NCI-H2107 (cell line): Measurements from ENCODE around the gene TAF11L10.
"Not testable (repeated sequence)": the region's sequence is repeated elsewhere in the genome, so short reads cannot be mapped to it uniquely, and the experiment has no call there.

Experiments used
- DNase-seq: peaks from one replicate; lab custom pipeline; 2025; lab: John Stamatoyannopoulos, UW

The TAF11L10 gene

DNA sequence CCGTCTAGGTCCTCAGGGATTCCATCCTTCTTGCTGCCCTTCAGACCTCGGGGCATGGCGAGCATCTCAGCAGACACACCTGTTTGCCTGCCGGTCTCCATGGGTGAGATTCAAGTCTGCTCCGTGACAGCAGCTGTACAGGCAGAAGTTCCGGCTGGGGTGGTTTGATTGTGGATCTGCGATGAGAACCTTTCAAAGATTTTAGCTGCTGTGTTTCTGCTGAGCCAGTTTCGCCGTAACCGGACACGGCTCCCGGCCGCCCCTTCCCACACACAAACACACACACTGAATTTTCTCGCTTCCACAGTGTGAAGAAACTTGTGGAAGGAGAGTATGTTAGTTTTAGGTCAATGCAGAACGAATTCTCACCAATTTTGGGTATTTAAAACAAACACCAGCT is at the start of gene TAF11L10:
TAF11L10 (minus strand) TSS at position 101 of the 400 bp plus-strand sequence.
- not testable (repeated sequence) for DNase-seq

DNA sequence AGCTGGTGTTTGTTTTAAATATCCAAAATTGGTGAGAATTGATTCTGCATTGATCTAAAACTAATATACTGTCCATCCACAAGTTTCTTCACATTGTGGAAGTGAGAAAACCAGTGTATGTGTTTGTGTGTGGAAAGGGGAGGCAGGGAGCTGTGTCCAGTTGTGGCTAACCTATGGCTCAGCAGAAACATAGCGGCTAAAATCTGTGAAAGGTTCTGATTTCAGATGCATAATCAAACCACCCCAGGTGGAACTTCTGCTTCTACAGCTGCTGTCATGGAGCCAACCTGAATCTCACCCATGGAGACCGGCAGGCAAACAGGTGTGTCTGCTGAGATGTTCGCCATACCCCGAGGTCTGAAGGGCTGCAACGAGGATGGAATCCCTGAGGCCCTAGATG is 36.5 kb upstream of the TAF11L10 start, which contains the start of gene TAF11L14:
TAF11L14 (plus strand) TSS at position 301 of the 400 bp plus-strand sequence.
- no peak for DNase-seq

DNA sequence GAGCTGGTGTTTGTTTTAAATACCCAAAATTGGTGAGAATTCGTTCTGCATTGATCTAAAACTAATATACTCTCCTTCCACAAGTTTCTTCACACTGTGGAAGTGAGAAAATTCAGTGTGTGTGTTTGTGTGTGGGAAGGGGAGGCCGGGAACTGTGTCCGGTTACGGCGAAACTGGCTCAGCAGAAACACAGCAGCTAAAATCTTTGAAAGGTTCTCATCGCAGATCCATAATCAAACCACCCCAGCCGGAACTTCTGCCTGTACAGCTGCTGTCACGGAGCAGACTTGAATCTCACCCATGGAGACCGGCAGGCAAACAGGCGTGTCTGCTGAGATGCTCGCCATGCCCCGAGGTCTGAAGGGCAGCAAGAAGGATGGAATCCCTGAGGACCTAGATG is 34.2 kb upstream of the TAF11L10 start, which contains the start of gene TAF11L13:
TAF11L13 (plus strand) TSS at position 301 of the 400 bp plus-strand sequence.
- DNase-seq: not testable (repeated sequence)

DNA sequence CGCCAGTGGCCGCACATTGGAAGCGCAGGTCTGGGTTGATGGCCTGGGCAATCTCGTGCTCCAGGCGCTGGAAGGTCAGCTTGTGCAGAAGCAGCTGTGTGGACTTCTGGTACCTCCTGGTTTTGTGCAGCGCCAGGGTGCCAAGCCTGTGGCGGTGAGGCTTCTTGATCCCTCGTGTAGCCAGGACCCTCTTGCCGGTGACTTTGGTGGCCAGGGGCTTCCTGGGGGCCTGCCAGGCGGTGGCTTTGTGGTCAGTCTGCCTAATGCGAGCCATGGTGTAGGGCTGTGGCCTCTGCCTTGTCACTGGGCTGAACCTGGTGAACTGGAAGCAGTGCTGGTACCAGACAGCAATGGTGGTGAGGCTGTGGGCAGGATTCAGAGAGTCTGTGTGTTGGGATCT is 28.1 kb upstream of the TAF11L10 start:
- DNase-seq: no peak

DNA sequence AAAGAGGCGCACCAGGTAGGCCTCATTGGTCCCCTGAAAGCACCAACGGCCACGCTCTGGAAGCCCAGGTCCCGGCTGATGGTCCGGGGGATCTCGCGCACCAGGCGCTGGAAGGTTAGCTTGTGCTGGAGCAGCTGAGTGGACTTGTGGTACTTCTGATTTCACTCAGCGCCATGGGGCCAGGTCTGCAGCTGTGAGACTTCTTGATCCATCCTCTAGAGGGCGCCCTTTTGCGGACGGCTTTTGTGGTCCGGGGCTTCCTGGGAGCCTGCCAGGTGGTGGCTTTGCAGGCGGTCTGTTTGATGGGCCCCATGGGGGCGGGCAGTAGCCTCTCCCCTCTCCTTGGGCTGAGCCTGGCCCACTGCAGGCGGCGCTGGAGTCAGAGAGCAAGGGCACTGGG is 23.0 kb upstream of the TAF11L10 start:
- no peak for DNase-seq

DNA sequence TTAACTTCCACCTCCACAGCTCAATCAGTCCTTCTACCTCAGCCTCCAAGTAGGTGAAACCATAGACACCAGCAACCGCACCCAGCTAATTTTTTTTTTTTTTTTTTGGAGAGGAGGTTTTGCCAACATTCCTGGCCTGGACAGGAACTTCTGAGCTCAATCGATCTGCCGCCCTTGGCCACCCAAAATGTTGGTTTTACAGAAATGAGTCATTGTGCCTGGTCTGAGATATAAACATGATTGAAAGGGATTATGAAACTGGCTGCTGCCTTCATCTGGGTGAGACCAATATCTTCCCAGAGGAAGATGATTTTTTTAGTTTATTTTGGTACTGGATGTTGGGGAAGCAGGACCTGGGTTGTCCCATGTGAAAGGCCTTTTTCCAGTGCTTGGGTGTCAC is 21.7 kb upstream of the TAF11L10 start:
- no peak for DNase-seq

DNA sequence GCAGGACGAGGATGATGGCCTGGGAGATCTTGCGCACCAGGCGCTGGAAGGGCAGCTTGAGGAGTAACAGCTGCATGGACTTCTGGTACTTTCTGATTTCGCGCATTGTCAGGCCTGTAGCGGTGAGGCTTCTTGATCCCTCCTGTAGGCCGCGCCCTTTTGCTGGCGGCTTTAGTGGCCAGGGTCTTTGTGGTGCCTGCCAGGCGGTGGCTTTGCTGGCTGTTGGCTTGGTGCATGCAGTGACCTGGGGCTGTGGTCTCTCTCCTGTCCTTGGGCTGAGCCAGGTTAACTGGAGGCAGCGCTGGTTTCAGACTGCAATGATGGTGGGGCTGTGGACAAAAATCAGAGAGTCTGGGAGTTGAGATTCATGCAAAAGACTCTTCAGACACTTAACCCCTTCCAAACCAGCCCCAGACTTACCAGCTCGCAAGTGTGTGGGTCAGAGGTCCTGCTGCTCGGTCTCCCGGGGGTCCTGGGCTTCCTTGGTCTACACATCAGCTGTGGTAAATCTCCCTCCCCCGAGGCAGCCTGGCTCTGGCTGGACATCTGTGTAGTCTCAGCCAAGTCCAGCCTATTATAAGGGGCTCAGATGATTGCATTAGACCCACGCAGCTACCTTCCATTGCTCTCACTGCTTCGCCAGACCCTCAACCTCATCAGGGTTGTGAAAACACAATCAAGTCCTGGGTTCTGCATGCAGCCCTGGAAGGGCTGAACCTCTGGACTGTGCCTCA is 17.4 kb upstream of the TAF11L10 start:
- no peak for DNase-seq

DNA sequence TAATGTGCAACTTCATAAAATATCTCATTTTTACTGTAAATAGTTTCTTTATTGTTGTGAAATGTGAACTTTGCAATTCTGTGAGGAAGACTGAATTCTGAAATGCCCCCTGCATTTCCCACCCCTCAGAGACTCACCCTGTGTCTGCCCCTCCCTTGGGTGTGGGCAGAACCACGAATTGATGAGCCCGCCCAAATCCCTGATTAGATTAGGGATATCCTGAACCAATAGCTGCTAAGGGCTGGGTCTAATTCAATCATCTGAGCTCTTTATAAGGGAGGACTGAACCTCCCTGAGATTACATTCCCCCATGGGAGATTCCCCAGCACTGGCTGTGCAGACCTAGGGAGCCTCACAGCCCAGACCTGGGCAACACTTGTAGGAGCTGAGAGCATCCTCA is 12.5 kb upstream of the TAF11L10 start, which contains the start of gene TAF11L12:
TAF11L12 (plus strand) TSS at position 301 of the 400 bp plus-strand sequence.
- DNase-seq: not testable (repeated sequence)

DNA sequence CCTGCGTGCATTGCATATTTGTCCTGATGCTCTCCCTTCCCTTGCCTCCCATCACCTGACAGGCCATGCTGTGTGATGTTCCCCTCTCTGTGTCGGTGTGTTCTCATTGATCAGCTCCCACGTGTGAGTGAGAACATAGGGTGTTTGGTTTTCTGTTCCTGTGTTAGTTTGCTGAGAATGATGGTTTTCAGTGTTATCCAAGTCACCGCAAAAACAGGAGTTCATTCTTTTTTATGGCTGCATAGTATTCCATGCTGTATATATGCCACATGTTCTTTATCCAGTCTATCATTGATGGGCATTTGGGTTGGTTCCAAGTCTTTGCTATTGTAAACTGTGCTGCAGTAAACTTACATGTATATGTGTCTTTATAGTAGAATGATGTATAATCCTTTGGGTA is 9.8 kb upstream of the TAF11L10 start:
- not testable (repeated sequence) for DNase-seq

DNA sequence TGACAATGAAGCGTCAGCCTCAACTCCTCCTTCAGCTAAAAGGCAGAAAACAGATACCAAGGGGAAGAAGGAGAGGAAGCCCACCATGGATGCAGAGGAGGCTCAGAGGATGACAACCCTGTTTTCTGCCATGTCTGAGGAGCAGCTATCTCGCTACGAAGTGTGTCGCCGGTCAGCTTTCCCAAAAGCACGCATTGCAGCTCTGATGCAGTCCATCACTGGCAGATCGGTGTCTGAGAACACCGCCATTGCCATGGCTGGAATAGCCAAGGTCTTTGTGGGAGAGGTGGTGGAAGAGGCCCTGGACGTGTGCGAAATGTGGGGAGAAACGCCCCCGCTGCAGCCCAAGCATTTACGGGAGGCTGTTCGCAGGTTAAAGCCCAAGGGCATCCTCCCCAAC is 7.3 kb upstream of the TAF11L10 start:
- no peak for DNase-seq

DNA sequence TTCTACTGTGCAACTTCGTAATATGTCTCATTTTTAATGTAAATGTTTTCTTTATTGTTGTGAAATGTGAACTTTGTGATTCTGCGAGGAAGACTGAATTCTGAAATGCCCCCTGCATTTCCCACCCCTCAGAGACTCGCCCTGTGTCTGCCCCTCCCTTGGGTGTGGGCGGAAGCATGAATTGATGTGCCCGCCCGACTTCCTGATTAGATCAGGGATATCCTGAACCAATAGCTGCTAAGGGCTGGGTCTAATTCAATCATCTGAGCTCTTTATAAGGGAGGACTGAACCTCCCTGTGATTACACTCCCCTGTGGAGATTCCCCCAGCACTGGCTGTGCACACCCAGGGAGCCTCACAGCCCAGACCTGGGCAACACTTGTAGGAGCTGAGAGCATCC is 6.3 kb upstream of the TAF11L10 start, which contains the start of gene TAF11L11:
TAF11L11 (plus strand) TSS at position 304 of the 400 bp plus-strand sequence.
- DNase-seq: not testable (repeated sequence)

DNA sequence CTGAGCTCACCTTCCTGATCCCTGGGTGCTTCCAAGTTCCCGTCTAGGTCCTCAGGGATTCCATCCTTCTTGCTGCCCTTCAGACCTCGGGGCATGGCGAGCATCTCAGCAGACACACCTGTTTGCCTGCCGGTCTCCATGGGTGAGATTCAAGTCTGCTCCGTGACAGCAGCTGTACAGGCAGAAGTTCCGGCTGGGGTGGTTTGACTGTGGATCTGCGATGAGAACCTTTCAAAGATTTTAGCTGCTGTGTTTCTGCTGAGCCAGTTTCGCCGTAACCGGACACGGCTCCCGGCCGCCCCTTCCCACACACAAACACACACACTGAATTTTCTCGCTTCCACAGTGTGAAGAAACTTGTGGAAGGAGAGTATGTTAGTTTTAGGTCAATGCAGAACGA is 3.4 kb downstream of the TAF11L10 start, which contains the start of gene TAF11L9:
TAF11L9 (minus strand) TSS at position 140 of the 400 bp plus-strand sequence.
- not testable (repeated sequence) for DNase-seq

DNA sequence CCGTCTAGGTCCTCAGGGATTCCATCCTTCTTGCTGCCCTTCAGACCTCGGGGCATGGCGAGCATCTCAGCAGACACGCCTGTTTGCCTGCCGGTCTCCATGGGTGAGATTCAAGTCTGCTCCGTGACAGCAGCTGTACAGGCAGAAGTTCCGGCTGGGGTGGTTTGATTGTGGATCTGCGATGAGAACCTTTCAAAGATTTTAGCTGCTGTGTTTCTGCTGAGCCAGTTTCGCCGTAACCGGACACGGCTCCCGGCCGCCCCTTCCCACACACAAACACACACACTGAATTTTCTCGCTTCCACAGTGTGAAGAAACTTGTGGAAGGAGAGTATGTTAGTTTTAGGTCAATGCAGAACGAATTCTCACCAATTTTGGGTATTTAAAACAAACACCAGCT is 6.8 kb downstream of the TAF11L10 start, which contains the start of gene TAF11L8:
TAF11L8 (minus strand) TSS at position 101 of the 400 bp plus-strand sequence.
- not testable (repeated sequence) for DNase-seq

DNA sequence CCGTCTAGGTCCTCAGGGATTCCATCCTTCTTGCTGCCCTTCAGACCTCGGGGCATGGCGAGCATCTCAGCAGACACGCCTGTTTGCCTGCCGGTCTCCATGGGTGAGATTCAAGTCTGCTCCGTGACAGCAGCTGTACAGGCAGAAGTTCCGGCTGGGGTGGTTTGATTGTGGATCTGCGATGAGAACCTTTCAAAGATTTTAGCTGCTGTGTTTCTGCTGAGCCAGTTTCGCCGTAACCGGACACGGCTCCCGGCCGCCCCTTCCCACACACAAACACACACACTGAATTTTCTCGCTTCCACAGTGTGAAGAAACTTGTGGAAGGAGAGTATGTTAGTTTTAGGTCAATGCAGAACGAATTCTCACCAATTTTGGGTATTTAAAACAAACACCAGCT is 12.0 kb downstream of the TAF11L10 start, which contains the start of gene TAF11L7:
TAF11L7 (minus strand) TSS at position 101 of the 400 bp plus-strand sequence.
- not testable (repeated sequence) for DNase-seq
